T-helper 1 cell treated with Interleukin-12 subunit alpha and Interleukin-12 subunit beta and Interleukin-4 antibody, amounts not matched to agents 30 ng/mL and 1 ng/mL, for 36 hours (primary cell): Measurements from ENCODE around the gene BLTP2. TPM values are rescaled to one million over a fixed set of nuclear protein-coding genes. Genes with fewer than 3 reads are reported as not detected.
"Not testable (repeated sequence)": the region's sequence is repeated elsewhere in the genome, so short reads cannot be mapped to it uniquely, and the experiment has no call there.

Source experiments
- intact Hi-C: fragments of 100-400 bp; cut with micrococcal nuclease; formaldehyde crosslinking; loops from one replicate; pipeline ENCODE4 v1.15.1; 2024
- total RNA-seq: library from RNA; stranded (reverse); gene quantifications from 2 replicates; pipeline ENCODE4 v1.2.3, GENCODE V29; 2022

BLTP2 gene
- total RNA-seq, 1 donor from 2014 or later: 172 TPM

- intact Hi-C loops: loop anchor here (5.0 kb wide), 2 partner anchors 276 to 469 kb away; partner anchors contain the start of genes SARM1 and VTN
Measured at GRCh38 chr17:28648698-28649097, 3.7 kb upstream of the BLTP2 start.

DNA sequence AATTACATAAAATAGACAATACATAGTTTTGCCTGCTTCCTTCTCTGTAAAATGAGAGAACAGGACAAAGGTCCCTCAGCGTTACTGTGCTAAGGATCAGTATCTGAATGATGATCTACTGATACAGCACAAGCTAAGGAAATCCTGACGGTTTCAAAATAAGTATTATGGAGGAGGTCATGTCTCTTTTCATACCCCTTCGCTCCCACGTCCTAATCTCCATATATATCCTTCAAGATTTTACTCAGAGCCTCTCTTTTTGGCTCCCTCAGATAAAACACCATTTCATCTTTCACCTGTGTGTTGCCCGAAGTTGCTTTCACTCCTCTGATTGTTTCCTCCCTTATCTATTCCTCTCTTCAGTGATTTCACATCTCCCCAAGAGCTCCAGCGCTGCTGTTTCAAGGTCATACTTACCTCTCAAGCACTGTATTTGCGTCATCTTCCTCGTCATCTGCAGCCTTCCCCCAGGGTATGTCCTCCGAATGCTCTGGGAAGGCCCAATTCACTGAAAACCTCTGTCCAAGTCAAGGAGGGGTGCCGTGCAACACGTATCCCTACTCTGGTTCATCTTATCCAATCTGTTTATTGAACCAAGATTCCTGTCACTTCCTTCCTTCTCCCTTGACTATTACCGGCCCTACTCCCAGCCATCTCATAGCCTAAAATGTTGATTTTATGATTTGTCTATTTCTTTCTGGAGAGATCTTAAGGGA is 1.2 kb upstream of the BLTP2 start:
- intact Hi-C loops: loop anchor here (1.0 to 5.0 kb wide), 4 partner anchors 30 to 471 kb away; partner anchors contain the start of genes SARM1, UNC119 and VTN

- intact Hi-C loops: loop anchor here (1.0 to 5.0 kb wide), 11 partner anchors 16 to 472 kb away; partner anchors contain the start of genes ALDOC, DHRS13, IFT20 and PROCA1
Measured at GRCh38 chr17:28645576-28645939, 600 bp upstream of the BLTP2 start.

GRCh38 chr17:28643983-28644786 is 773 bp downstream of the BLTP2 start:
- intact Hi-C loops: loop anchor here (1.0 to 2.0 kb wide), 4 partner anchors 67 to 259 kb away; partner anchors contain the start of genes ALDOC and DHRS13

GRCh38 chr17:28641579-28641978 is 3.4 kb downstream of the BLTP2 start:
- intact Hi-C loops: no loop called here

DNA sequence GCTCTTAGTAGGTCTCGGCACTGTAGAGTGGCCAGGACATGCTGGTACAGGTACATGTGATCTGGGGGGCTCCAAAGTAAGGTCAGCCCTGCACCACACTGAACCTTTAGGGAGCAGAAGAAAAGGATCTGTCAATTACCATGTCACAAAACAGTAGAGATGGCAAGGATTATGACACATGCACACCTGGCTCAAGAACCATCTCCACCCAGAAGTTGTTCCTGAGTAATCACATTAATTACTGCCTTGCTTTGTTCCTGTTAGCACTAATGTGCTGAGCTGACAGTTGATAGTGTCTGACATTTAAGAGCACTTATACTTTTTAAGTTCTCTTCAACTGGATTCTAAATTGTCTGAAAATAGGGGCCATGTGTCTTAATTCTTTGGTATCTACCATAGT is 9.5 kb downstream of the BLTP2 start:
- intact Hi-C loops: no loop called here

DNA sequence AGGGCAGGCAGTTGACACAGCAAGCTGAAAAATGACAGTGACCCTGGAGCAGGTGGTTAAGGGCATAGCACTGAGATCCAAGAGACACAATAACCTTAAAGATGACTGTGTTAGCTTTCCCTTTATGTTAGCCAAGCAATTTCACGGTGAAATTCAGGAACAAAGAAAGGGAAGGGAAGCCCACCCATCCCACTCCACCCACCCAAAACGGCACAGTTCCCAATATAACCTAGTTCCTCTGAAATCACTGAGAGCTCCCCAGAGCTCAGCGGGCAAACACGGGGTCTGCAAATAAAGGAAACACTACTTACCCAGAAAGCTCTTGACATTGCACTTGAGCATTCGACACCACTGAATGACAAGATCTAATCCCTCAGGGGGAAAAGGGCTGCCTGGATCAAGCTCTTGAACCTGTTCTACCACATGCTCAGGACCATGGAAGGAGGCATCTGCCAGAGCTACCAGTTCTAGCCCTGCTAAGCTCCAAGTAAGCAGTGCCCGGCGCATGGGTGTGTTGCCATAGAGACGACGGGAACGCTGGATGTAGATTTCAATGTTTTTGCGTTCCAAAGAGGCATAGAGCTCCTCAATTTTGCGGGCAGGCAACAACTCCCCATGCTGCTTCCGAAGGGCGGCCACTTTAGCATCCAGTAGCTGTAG is 10.6 kb downstream of the BLTP2 start:
- intact Hi-C loops: no loop called here

- intact Hi-C loops: no loop called here
Measured at GRCh38 chr17:28626818-28627217, 18.1 kb downstream of the BLTP2 start.

DNA sequence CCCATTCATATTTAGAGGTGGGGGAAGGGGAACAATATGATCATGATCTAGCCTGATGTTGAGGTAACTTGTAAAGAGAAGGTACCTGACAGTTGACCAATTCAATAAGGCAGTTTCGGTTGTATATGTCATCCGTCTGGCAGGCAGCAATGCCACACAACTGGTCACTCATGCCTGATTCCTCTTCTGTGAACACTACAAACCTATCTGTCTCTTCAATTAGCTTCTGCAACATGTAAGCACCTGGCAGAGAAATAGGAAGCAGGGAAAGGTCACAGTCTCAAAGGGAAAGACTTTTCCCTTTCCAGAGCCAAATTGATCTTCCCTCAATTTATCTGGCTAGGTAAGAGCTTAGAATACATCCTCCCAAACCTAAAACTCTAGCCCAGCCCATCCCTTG is 20.8 kb downstream of the BLTP2 start:
- intact Hi-C loops: no loop called here

DNA sequence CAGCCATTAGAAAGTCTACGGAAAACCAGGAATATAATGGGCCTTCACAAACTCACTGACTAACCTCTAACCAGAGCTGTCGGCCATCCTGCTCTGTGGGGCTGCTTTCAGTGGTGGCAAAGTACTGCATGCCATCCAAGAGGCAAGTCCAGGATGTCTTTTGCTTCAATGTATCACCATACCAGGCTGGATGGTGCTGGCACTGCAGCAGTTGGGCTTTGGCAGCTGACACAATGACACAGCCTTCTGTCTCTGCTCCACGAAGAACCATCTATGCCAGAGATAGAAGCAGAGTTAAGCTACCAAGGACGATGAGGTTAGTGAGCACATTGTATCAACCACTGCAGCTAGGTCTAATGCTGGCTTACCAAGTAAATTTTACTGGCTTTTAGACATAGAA is 21.3 kb downstream of the BLTP2 start:
- intact Hi-C loops: no loop called here

GRCh38 chr17:28622186-28622585 is 22.8 kb downstream of the BLTP2 start:
- intact Hi-C loops: no loop called here

GRCh38 chr17:28620010-28620409 is 24.9 kb downstream of the BLTP2 start:
- intact Hi-C loops: no loop called here

DNA sequence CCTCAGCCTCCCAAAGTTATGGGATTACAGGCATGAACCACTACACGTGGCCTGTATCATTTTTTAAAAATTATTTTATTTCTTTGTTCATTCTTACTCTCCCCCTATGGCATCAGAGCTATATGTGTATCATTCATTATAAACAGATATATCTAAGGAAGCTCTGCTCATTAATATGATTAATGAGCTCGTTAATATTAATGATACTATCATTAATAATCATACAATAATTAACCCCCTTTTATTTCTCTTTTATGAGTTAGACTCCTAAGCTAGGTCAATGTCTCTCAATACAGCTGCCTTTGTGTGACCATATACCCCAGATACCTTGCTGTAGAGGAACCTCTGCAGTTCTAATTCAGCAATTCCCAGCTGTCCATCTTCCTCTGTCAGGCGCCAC is 26.5 kb downstream of the BLTP2 start:
- intact Hi-C loops: no loop called here

DNA sequence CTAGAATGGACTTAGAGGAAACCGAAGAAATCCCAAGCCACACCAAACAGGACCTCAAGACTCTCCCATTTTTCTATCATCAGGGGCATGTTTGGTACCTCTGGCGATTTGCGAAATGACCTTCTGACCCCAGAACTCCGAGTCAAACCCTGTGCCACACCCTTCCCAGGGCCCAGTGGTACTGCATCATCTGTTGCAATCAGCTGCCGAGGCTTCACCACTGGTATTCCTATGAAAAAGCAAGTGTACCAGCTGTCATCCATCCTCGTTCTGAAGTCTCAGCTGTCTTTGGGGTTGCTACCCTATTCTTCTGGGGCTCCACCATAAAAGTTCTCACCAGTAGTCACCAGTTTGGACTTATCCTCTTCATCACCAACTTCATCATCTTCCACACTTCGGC is 28.7 kb downstream of the BLTP2 start:
- intact Hi-C loops: no loop called here

DNA sequence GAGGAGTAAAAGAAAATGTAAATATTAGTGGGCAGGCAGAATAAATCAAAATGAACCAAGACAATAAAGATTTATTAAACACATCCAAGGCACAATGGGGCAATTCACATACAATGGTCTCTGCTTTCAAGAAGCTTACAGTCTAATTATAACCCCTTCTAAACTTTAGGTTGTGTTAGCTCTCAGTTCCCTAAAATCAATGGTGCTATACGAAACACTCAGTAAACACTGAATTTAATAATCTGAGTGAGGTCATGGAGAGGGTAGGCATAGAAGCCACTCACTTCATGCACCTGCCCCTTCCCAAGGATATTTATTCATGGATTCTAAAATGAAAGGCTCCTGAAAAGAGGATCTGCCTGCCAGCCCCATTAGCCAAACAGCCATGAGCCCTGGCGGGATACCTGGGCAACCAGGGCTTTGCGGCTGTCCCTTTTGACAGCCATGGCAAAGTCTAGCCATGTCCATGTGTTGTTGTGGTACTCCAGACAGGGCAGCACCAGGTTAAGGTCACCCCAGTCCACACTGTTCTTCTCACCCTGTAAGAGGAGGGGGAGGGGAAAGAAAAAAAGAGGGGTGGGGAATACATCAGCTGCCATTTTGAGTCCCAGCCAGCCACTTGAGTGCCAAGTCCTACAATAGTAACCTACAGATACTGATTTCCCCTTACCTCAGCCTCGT is 29.6 kb downstream of the BLTP2 start:
- intact Hi-C loops: no loop called here

DNA sequence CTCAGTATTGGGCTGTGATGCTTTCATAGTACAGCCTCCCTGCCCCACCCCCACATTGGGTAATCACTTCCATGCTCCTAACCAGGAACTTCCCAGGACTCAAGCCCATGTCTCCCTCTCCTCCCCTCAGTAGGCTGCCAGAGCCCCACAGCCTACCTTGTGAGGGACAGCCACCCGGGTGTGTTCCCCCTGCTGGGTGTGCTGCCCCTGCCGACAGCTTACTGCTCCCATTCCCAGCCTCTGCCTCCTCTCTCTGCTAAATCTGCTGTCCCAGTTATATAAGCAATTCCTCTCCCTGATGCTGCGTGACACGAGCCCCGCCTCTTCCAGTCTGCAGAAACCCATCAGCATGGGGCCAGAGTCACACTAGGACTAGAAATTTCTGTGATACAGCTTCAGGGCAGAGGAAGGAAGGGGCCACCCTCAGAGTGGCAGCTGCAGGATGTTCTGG is 31.0 kb downstream of the BLTP2 start, which contains the start of gene RSKR:
Gene RSKR (minus strand): TSS at position 255 of the 451 bp plus-strand sequence. CDS start 24 bp downstream, at position 231.
- intact Hi-C loops: loop anchor here (5.0 kb wide), 1 partner anchor 67 kb away; no protein-coding TSS in a partner anchor

DNA sequence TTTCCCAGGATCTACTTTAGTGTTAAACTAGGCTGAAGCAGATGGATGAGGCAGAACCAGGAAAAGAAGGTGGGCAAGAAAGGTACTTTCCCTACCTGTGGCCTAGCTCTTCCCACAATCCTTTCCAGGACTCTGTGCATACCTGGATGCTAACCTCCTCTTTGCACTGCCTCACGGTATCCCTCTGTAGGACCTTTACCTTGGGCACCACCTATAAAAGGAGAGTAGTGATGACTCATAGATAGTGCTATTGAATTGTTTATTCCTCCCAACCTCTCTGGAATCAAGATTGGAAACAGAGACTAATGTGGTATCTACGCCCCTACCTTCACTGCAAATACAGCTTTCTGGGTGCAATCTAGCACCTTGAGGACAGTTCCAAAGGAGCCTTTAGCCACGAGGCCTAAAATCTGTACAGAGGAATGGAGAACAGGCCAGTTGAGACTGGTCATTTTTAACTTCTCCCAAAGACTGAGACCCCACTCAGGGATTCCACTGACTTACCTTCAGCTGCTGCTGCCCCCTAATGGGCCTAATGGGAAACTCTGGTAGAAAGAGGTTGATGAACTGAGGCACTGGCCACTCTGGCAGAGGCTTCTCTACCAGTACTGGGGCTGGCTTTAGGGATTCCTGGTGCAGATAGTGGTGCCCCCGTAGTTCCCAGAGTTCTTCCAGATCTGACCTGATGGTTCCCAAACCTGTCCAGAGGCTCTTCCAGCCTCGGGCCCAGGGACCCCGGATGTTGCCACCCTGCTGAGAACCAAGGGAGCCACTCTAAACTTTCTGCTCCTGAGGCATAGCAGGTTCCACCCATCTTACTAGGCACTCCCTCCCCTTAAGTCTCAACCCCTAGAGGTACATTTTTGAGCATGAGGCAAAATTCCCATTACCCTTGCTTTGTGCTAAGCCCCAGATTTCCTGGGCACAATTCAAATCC is 31.8 kb downstream of the BLTP2 start:
- intact Hi-C loops: loop anchor here (5.0 kb wide), 1 partner anchor 66 kb away; no protein-coding TSS in a partner anchor

DNA sequence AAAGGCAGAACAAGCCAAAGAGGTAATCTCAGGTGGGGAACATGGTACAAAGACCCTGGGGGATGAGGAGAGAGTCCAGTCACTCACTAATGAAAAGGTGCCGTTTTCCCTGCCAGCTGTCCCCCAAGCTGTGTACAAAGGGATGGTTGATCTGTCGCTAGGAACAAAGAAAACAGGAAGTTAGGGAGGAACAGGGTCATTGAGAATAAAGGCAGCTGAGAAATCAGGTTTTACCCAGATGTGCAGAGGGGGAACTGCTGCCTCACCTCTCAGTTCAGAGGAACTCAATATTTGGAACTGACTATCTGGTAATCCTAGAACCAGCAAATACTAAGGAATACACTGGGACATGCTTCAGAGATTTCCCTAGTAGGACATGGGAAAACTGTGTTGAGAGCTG is 32.4 kb downstream of the BLTP2 start:
- intact Hi-C loops: loop anchor here (5.0 kb wide), 1 partner anchor 65 kb away; no protein-coding TSS in a partner anchor

GRCh38 chr17:28610376-28610775 is 34.6 kb downstream of the BLTP2 start:
- intact Hi-C loops: loop anchor here (5.0 kb wide), 1 partner anchor 63 kb away; no protein-coding TSS in a partner anchor

DNA sequence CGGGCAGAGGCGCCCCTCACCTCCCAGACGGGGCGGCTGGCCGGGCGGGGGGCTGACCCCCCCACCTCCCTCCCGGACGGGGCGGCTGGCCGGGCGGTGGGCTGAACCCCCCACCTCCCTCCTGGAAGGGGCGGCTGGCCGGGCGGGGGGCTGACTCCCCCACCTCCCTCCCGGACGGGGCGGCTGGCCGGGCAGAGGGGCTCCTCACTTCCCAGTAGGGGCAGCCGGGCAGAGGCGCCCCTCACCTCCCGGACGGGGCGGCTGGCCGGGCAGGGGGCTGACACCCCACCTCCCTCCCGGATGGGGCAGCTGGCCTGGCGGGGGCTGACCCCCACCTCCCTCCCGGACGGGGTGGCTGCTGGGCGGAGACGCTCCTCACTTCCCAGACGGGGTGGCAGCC is 40.9 kb downstream of the BLTP2 start:
- intact Hi-C loops: not testable (repeated sequence)
